Measurements from ENCODE around the gene FOSL2. TPM values are rescaled to one million over a fixed set of nuclear protein-coding genes. Genes with fewer than 3 reads are reported as not detected.

FOSL2 gene
- total RNA-seq, 1 experiment from 2014 or later = 12.2 TPM

DNA sequence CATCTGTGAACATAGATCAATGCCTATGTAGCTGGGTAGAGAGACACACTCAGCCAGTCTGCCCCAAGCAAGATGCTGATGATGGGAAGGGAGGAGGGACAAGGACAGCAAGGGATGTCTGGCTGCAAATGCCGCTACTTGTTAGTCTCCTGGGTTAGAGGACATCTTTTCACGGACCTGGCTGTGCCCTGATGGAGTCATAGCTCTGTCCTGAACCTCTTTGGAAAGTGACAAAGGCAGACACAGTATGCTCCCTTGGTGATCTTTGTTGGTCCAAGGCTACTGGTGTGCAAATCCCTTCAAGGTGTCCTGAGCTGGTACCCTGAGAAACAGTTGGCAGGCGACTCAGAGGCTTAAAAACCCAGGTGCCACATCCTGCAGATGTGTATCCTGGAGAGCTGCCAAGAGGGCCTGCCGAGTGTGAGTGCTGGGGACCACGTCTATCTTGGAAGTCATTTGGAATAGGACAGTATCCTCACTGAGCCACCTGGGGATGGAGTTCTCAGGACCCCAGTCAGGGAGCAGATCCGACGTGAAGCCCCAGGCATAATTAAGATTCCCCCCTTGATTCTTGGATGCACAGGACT is 10.8 kb downstream of the FOSL2 start:
- no TSS peak for BruUV-seq (replicated peaks)
- POLR2A ChIA-PET (ENCODE audit: low non-redundant PET) = no interaction called here
- Histone ChIP-seq H3K4me1 (ENCODE audit: insufficient read depth, low read length, poor library complexity, severe bottlenecking) (no peaks in the 10 kb centered on the region), H3K4me3 (ENCODE audit: low read depth, low read length, poor library complexity, severe bottlenecking) (no peak overlapping the region), H3K27me3 (replicated peaks; ENCODE audit: insufficient read depth, low read depth, low read length, poor library complexity) (no peaks in the 10 kb centered on the region), H3K9me3 (ENCODE audit: low read depth, low read length, poor library complexity, severe bottlenecking) (no peaks in the 10 kb centered on the region), H3K36me3 (ENCODE audit: insufficient read depth, low read length, poor library complexity, severe bottlenecking) (no peaks in the 10 kb centered on the region), H3K27ac (ENCODE audit: low read depth, low read length, poor library complexity, severe bottlenecking) (no peak overlapping the region)
- no peak for DNase-seq (ENCODE audit: low spot score)
- CTCF ChIA-PET = interaction anchor here (0.6 kb wide), 1 partner anchor 614 kb away, joined by 5 read pairs; no protein-coding TSS in a partner anchor
- no peak for TF ChIP-seq EZH2 (IDR thresholded peaks at IDR 0.05; ENCODE audit: borderline replicate concordance, low read depth, low read length, poor library complexity, severe bottlenecking)
- TF ChIP-seq, protein P1, sequence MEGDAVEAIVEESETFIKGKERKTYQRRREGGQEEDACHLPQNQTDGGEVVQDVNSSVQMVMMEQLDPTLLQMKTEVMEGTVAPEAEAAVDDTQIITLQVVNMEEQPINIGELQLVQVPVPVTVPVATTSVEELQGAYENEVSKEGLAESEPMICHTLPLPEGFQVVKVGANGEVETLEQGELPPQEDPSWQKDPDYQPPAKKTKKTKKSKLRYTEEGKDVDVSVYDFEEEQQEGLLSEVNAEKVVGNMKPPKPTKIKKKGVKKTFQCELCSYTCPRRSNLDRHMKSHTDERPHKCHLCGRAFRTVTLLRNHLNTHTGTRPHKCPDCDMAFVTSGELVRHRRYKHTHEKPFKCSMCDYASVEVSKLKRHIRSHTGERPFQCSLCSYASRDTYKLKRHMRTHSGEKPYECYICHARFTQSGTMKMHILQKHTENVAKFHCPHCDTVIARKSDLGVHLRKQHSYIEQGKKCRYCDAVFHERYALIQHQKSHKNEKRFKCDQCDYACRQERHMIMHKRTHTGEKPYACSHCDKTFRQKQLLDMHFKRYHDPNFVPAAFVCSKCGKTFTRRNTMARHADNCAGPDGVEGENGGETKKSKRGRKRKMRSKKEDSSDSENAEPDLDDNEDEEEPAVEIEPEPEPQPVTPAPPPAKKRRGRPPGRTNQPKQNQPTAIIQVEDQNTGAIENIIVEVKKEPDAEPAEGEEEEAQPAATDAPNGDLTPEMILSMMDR (conservative IDR thresholded peaks at IDR 0.05; ENCODE audit: low read depth, low read length) = no peak
- intact Hi-C loops (cut with micrococcal nuclease; ENCODE audit: unreplicated experiment) = no loop called here

DNA sequence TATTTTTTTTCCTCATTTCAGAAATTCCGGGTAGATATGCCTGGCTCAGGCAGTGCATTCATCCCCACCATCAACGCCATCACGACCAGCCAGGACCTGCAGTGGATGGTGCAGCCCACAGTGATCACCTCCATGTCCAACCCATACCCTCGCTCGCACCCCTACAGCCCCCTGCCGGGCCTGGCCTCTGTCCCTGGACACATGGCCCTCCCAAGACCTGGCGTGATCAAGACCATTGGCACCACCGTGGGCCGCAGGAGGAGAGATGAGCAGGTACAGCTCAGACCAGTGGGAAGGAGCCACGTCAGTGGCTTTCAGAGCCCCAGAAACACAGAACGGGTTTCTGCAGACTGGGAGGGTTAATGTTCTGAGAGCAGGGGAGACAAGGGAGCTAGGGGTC is 11.4 kb downstream of the FOSL2 start:
- POLR2A ChIA-PET (ENCODE audit: low non-redundant PET) = no interaction called here
- Histone ChIP-seq H3K27ac (ENCODE audit: low read depth, low read length, poor library complexity, severe bottlenecking) (no peak overlapping the region), H3K4me1 (ENCODE audit: insufficient read depth, low read length, poor library complexity, severe bottlenecking) (no peaks in the 10 kb centered on the region), H3K36me3 (ENCODE audit: insufficient read depth, low read length, poor library complexity, severe bottlenecking) (no peaks in the 10 kb centered on the region), H3K9me3 (ENCODE audit: low read depth, low read length, poor library complexity, severe bottlenecking) (no peaks in the 10 kb centered on the region), H3K27me3 (replicated peaks; ENCODE audit: insufficient read depth, low read depth, low read length, poor library complexity) (no peaks in the 10 kb centered on the region), H3K4me3 (ENCODE audit: low read depth, low read length, poor library complexity, severe bottlenecking) (no peak overlapping the region)
- TF ChIP-seq, protein P1 (conservative IDR thresholded peaks at IDR 0.05; ENCODE audit: low read depth, low read length) = no peak
- TF ChIP-seq EZH2 (IDR thresholded peaks at IDR 0.05; ENCODE audit: borderline replicate concordance, low read depth, low read length, poor library complexity, severe bottlenecking) = no peak
- CTCF ChIA-PET = no interaction called here
- DNase-seq (ENCODE audit: low spot score) = no peak
- intact Hi-C loops (cut with micrococcal nuclease; ENCODE audit: unreplicated experiment) = no loop called here
- BruUV-seq (replicated peaks) = no TSS peak

DNA sequence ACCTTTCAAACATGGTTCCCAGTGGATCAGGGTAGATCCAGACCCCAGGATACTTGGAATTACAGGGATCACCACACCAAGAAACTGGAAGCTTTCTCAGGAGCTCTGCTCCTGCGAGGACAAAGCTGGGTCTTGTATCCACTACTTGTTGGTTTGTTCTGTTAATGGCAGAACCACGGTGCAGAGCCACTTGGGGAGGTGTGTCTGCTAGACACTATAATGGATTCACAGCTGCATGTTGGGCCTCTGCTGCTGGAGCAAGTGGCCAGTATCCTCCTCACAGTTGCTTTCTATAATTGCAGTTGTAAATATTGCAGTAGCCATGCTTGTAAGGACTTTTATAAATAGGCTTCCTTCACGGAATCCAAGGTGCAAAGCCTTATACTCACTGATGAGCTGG is 12.9 kb downstream of the FOSL2 start:
- H3K4me1 ChIP-seq (ENCODE audit: insufficient read depth, low read length, poor library complexity, severe bottlenecking) = no peaks in the 10 kb centered on the region
- DNase-seq (ENCODE audit: low spot score) = no peak
- intact Hi-C loops (cut with micrococcal nuclease; ENCODE audit: unreplicated experiment) = no loop called here
- BruUV-seq (replicated peaks) = no TSS peak
- H3K9me3 ChIP-seq (ENCODE audit: low read depth, low read length, poor library complexity, severe bottlenecking) = no peaks in the 10 kb centered on the region
- ChIA-PET POLR2A (ENCODE audit: low non-redundant PET) (no interaction called here), CTCF (no interaction called here)
- no peaks in the 10 kb centered on the region for H3K27me3 ChIP-seq (replicated peaks; ENCODE audit: insufficient read depth, low read depth, low read length, poor library complexity)
- H3K4me3 ChIP-seq (ENCODE audit: low read depth, low read length, poor library complexity, severe bottlenecking) = no peak overlapping the region
- H3K27ac ChIP-seq (ENCODE audit: low read depth, low read length, poor library complexity, severe bottlenecking) = no peak overlapping the region
- TF ChIP-seq, protein P1 (conservative IDR thresholded peaks at IDR 0.05; ENCODE audit: low read depth, low read length) = no peak
- no peak for TF ChIP-seq EZH2 (IDR thresholded peaks at IDR 0.05; ENCODE audit: borderline replicate concordance, low read depth, low read length, poor library complexity, severe bottlenecking)
- H3K36me3 ChIP-seq (ENCODE audit: insufficient read depth, low read length, poor library complexity, severe bottlenecking) = no peaks in the 10 kb centered on the region

All from A673 (cell line).